ENCODE measurements around the gene NECAB3. TPM values are rescaled to one million over a fixed set of nuclear protein-coding genes. Genes with fewer than 3 reads are reported as not detected.

The NECAB3 gene
- total and polyA plus RNA-seq, 2 of the 13 experiments (the other 11 are each of a cell fraction or from before 2014, with no cell fraction given): 61.5 to 65.5 TPM

- TF ChIP-seq SMAD3 (CRISPR knock-in tag; IDR thresholded peaks at IDR 0.05) (peak; percentile 28; the same call in 1 of the 2 replicates), BCLAF1 (IDR thresholded peaks at IDR 0.05) (no peak), ZHX2 (IDR thresholded peaks at IDR 0.05; ENCODE audit: low read depth) (peak; percentile 26; the same call in 1 of the 2 replicates), ZHX2 (CRISPR knock-in tag; IDR thresholded peaks at IDR 0.05; ENCODE audit: borderline replicate concordance) (peak; percentile 93), RBFOX2 (IDR thresholded peaks at IDR 0.05; ENCODE audit: low read depth, low read length) (peak; percentile 71), ZZZ3 (CRISPR knock-in tag; IDR thresholded peaks at IDR 0.05; ENCODE audit: borderline replicate concordance) (0 out of 2 replicates have a peak, but pooled peaks have one; percentile 39), ZKSCAN5 (CRISPR knock-in tag; IDR thresholded peaks at IDR 0.05) (no peak), IKZF1 (IDR thresholded peaks at IDR 0.05) (no peak), MBNL3 (CRISPR knock-in tag; conservative IDR thresholded peaks at IDR 0.05) (peak; percentile 82; the same call in 1 of the 2 replicates), RARG (CRISPR knock-in tag; IDR thresholded peaks at IDR 0.05; ENCODE audit: low read depth) (no peak), PRDM10 (CRISPR knock-in tag; IDR thresholded peaks at IDR 0.05; ENCODE audit: low read depth) (no peak), SMARCE1 (IDR thresholded peaks at IDR 0.05; ENCODE audit: borderline replicate concordance) (no peak), MTERF4 (CRISPR knock-in tag; IDR thresholded peaks at IDR 0.05) (peak; percentile 39; the same call in 1 of the 2 replicates)
Measured at GRCh38 chr20:33686100-33686983, 12.1 kb upstream of the NECAB3 start, which contains the start of gene E2F1 (continued).
